H9 (cell line): ENCODE data around the gene CMAS. TPM values are rescaled to one million over a fixed set of nuclear protein-coding genes. Genes with fewer than 3 reads are reported as not detected.

ENCODE experiments used
- DNase-seq: peaks from one replicate; pipeline ENCODE4 v3.0.0-alpha.2; 2017
- H2AFZ ChIP-seq: one replicate; pipeline ENCODE4 v1.6.1; 2013; ENCODE audit warnings: mild to moderate bottlenecking, low read length, control low read depth, moderate library complexity
- H2AK5ac ChIP-seq: 2 replicates; pipeline ENCODE4 v1.6.1; 2013; ENCODE audit warnings: low read length, control low read depth, mixed read lengths; ENCODE audit not compliant: insufficient read length
- H2BK120ac ChIP-seq: one replicate; pipeline ENCODE4 v1.6.1; 2013; ENCODE audit warnings: low read depth, mild to moderate bottlenecking, low read length, control low read depth, inconsistent platforms; ENCODE audit not compliant: poor library complexity, severe bottlenecking
- H2BK12ac ChIP-seq: 2 replicates; pipeline ENCODE4 v1.6.1; 2013; ENCODE audit warnings: low read length, control low read depth, mixed read lengths, low read depth; ENCODE audit not compliant: insufficient read length
- H2BK15ac ChIP-seq: 2 replicates; pipeline ENCODE4 v1.6.1; 2013; ENCODE audit warnings: low read depth, low read length, control low read depth
- H2BK20ac ChIP-seq: one replicate; pipeline ENCODE4 v1.6.1; 2013; ENCODE audit warnings: low read depth, mild to moderate bottlenecking, low read length, control low read depth, inconsistent platforms; ENCODE audit not compliant: poor library complexity, severe bottlenecking
- H2BK5ac ChIP-seq: 2 replicates; pipeline ENCODE4 v1.6.1; 2013; ENCODE audit warnings: low read length, control low read depth, mixed read lengths; ENCODE audit not compliant: insufficient read length
- H3K14ac ChIP-seq: 2 replicates; pipeline ENCODE4 v1.6.1; 2013; ENCODE audit warnings: low read length, control low read depth; ENCODE audit not compliant: insufficient read depth
- H3K18ac ChIP-seq: 2 replicates; pipeline ENCODE4 v1.6.1; 2013; ENCODE audit warnings: low read depth, mild to moderate bottlenecking, mixed read lengths, low read length, control low read depth; ENCODE audit not compliant: insufficient read length
- H3K23ac ChIP-seq: 2 replicates; pipeline ENCODE4 v1.6.1; 2013; ENCODE audit warnings: low read length, control low read depth, mixed read lengths, low read depth; ENCODE audit not compliant: insufficient read length
- H3K23me2 ChIP-seq: 2 replicates; pipeline ENCODE4 v1.6.1; 2013; ENCODE audit warnings: low read depth, mild to moderate bottlenecking, mixed read lengths, low read length, control low read depth; ENCODE audit not compliant: insufficient read length, poor library complexity, severe bottlenecking
- H3K27ac ChIP-seq: 2 replicates; pipeline ENCODE4 v1.5.1; 2013; ENCODE audit warnings: low read length, control low read depth, mixed read lengths, low read depth; ENCODE audit not compliant: insufficient read length
- H3K27me3 ChIP-seq: 2 replicates; pipeline ENCODE4 v1.6.1; 2013; ENCODE audit warnings: low read length, control low read depth, inconsistent platforms; ENCODE audit not compliant: insufficient read depth
- H3K4ac ChIP-seq: 2 replicates; pipeline ENCODE4 v1.6.1; 2013; ENCODE audit warnings: low read depth, mild to moderate bottlenecking, control low read depth, inconsistent platforms, low read length, moderate library complexity
- H3K4me1 ChIP-seq: 2 replicates; pipeline ENCODE4 v1.6.1; 2013; ENCODE audit warnings: low read length, control low read depth, inconsistent platforms; ENCODE audit not compliant: insufficient read depth
- H3K4me2 ChIP-seq: 2 replicates; pipeline ENCODE4 v1.6.1; 2013; ENCODE audit warnings: low read length, control low read depth, mixed read lengths; ENCODE audit not compliant: insufficient read length, insufficient read depth
- H3K56ac ChIP-seq: 2 replicates; pipeline ENCODE4 v1.6.1; 2013; ENCODE audit warnings: low read depth, mild to moderate bottlenecking, mixed read lengths, low read length, control low read depth; ENCODE audit not compliant: insufficient read length
- H3K79me1 ChIP-seq: 2 replicates; pipeline ENCODE4 v1.6.1; 2013; ENCODE audit warnings: low read depth, mild to moderate bottlenecking, moderate library complexity, low read length, control low read depth, inconsistent platforms; ENCODE audit not compliant: insufficient read depth, poor library complexity, severe bottlenecking
- H3K79me2 ChIP-seq: 2 replicates; pipeline ENCODE4 v1.6.1; 2013; ENCODE audit warnings: low read length, control low read depth, inconsistent platforms; ENCODE audit not compliant: insufficient read depth
- H3K9ac ChIP-seq: 2 replicates; pipeline ENCODE4 v1.6.1; 2013; ENCODE audit warnings: low read length, control low read depth, mixed read lengths; ENCODE audit not compliant: insufficient read length; ENCODE audit errors: extremely low read depth
- H3K9me3 ChIP-seq: one replicate; pipeline ENCODE4 v1.6.1; 2013; ENCODE audit warnings: low read depth, low read length, inconsistent platforms; ENCODE audit not compliant: control insufficient read depth
- H3T11ph ChIP-seq: one replicate; pipeline ENCODE4 v1.6.1; 2013; ENCODE audit warnings: mild to moderate bottlenecking, low read length, control low read depth, inconsistent platforms
- H4K20me1 ChIP-seq: one replicate; pipeline ENCODE4 v1.6.1; 2013; ENCODE audit not compliant: control insufficient read depth, insufficient read length, insufficient read depth
- H4K5ac ChIP-seq: 2 replicates; pipeline ENCODE4 v1.6.1; 2013; ENCODE audit warnings: low read depth, mild to moderate bottlenecking, mixed read lengths, low read length, control low read depth; ENCODE audit not compliant: insufficient read length
- H4K8ac ChIP-seq: replicated peaks from 2 replicates; pipeline ENCODE4 v1.6.1; 2013; ENCODE audit warnings: low read length, control low read depth, mixed read lengths, low read depth; ENCODE audit not compliant: insufficient read length
- H4K91ac ChIP-seq: 2 replicates; pipeline ENCODE4 v1.6.1; 2013; ENCODE audit warnings: low read depth, mild to moderate bottlenecking, moderate library complexity, mixed read lengths, low read length, control low read depth; ENCODE audit not compliant: insufficient read length
- H3K27ac Mint-ChIP-seq, 3 experiments: 2 replicates in 2 of 3; 3 replicates in 1 of 3; pipeline ENCODE4 v1.8.0; 2020 to 2021; ENCODE audit warnings: mixed read lengths in 3 of 3, mild to moderate bottlenecking in 1 of 3, moderate library complexity in 1 of 3
- H3K27me3 Mint-ChIP-seq: 2 replicates; pipeline ENCODE4 v1.8.0; 2021; ENCODE audit warnings: low read depth, mild to moderate bottlenecking, moderate library complexity, mixed read lengths
- H3K36me3 Mint-ChIP-seq, 3 experiments: 2 replicates in 2 of 3; 3 replicates in 1 of 3; pipeline ENCODE4 v1.8.0; 2020 to 2021; ENCODE audit warnings: low read depth in 3 of 3, mixed read lengths in 3 of 3; ENCODE audit not compliant: insufficient read depth in 1 of 3
- H3K4me1 Mint-ChIP-seq, 2 experiments: 2 replicates each; pipeline ENCODE4 v1.8.0; 2020; ENCODE audit warnings: mixed read lengths in 2 of 2
- H3K4me3 Mint-ChIP-seq, 2 experiments: 2 replicates in 1 of 2; 3 replicates in 1 of 2; pipeline ENCODE4 v1.8.0; 2020 to 2021; ENCODE audit warnings: mild to moderate bottlenecking in 2 of 2, mixed read lengths in 2 of 2, moderate library complexity in 1 of 2
- H3K9me3 Mint-ChIP-seq, 2 experiments: 2 replicates in 1 of 2; 3 replicates in 1 of 2; pipeline ENCODE4 v1.8.0; 2020; ENCODE audit warnings: mild to moderate bottlenecking in 2 of 2, mixed read lengths in 2 of 2, moderate library complexity in 1 of 2
- WGBS: extraction: QIAGEN DNeasy Blood & Tissue Kit; methylation state at CpG from one replicate; pipeline ENCODE4 v1.1.7; 2013; ENCODE audit warnings: missing lambda C conversion rate, low lambda C conversion rate, mixed read lengths; ENCODE audit not compliant: insufficient read length; ENCODE audit errors: extremely low coverage; 5-methylcytosine and 5-hydroxymethylcytosine counted together
- total RNA-seq: library from RNA; stranded (reverse); gene quantifications from 2 replicates; pipeline ENCODE4 v1.2.1, GENCODE V29; 2021
- TF ChIP-seq, protein P1 (sequence below): fragments of 200-600 bp; sonication (generic); conservative IDR thresholded peaks from 3 replicates; pipeline ENCODE4 v1.8.0; 2021; ENCODE audit warnings: antibody characterized with exemption, mild to moderate bottlenecking

Gene CMAS
- total RNA-seq, 1 experiment from 2014 or later, result 47.4 TPM

DNA sequence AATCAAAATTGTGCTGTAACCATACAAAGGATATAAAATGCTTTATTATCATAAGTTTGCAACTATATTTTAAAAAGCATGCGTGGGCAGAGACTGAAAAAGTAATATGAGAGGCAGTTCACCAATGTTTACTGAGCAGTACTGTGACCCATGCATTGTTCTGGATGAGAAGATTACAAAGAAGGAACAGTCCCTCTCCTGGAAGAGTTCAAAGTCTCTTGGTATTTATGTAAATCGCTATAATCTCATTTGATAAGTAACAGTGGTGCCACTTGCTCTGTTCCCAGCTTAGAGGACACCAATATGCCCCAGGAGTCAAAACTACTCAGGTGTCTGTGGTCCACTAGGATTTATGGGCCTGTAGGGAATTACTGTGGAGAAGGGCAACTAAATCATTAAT, 2.1 kb upstream of the CMAS start:
- WGBS, result no CpG with 5 or more reads among the region's 2 CpGs
- Histone ChIP-seq H3K14ac (no peak overlapping the region), H2BK20ac (no peak overlapping the region), H4K91ac (no peak overlapping the region), H3K27ac (no peak overlapping the region), H3T11ph (no peak overlapping the region), H3K79me1 (no peaks in the 10 kb centered on the region), H2BK120ac (no peak overlapping the region), H3K23me2 (no peaks in the 10 kb centered on the region), H3K4me1 (peaks cover 8% of the 10 kb centered on the region), H3K9me3 (no peaks in the 10 kb centered on the region), H2BK15ac (no peak overlapping the region), H2AFZ (no peak overlapping the region), H4K20me1 (no peaks in the 10 kb centered on the region), H3K18ac (no peak overlapping the region), H2BK5ac (no peak overlapping the region), H3K9ac (no peak overlapping the region), H2BK12ac (no peak overlapping the region), H4K5ac (no peak overlapping the region), H3K79me2 (peaks cover 2% of the 10 kb centered on the region; the same call in 1 of the 2 replicates), H3K4me2 (no peak overlapping the region), H3K23ac (no peak overlapping the region), H3K56ac (no peak overlapping the region), H3K27me3 (no peaks in the 10 kb centered on the region), H2AK5ac (no peak overlapping the region), H4K8ac (no peak overlapping the region), H3K4ac (no peak overlapping the region)
- DNase-seq, result no peak
- Mint-ChIP-seq H3K9me3 (no peaks in the 10 kb centered on the region), H3K27ac (no peak overlapping the region), H3K36me3 (peaks cover 0 to 1% (median under 1%) of the 10 kb centered on the region in 3 experiments; a peak in 2 of 7 replicates), H3K4me1 (peaks cover 21 to 26% of the 10 kb centered on the region in 2 experiments), H3K27me3 (no peaks in the 10 kb centered on the region), H3K4me3 (no peak overlapping the region; a peak in 1 of 5 replicates)
- TF ChIP-seq, protein P1, sequence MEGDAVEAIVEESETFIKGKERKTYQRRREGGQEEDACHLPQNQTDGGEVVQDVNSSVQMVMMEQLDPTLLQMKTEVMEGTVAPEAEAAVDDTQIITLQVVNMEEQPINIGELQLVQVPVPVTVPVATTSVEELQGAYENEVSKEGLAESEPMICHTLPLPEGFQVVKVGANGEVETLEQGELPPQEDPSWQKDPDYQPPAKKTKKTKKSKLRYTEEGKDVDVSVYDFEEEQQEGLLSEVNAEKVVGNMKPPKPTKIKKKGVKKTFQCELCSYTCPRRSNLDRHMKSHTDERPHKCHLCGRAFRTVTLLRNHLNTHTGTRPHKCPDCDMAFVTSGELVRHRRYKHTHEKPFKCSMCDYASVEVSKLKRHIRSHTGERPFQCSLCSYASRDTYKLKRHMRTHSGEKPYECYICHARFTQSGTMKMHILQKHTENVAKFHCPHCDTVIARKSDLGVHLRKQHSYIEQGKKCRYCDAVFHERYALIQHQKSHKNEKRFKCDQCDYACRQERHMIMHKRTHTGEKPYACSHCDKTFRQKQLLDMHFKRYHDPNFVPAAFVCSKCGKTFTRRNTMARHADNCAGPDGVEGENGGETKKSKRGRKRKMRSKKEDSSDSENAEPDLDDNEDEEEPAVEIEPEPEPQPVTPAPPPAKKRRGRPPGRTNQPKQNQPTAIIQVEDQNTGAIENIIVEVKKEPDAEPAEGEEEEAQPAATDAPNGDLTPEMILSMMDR, result no peak
